HG03066 (cell line): ENCODE results near the gene FLAD1.
A peak's percentile ranks its signal among the peaks of the same experiment; 100 is the strongest.

ENCODE experiments used
- ATAC-seq: cut with Tn5 transposase; IDR thresholded peaks from one replicate; pipeline ENCODE4 v1.9.1; 2021; ENCODE audit warnings: low read depth; ENCODE audit not compliant: unreplicated experiment

Gene FLAD1

DNA sequence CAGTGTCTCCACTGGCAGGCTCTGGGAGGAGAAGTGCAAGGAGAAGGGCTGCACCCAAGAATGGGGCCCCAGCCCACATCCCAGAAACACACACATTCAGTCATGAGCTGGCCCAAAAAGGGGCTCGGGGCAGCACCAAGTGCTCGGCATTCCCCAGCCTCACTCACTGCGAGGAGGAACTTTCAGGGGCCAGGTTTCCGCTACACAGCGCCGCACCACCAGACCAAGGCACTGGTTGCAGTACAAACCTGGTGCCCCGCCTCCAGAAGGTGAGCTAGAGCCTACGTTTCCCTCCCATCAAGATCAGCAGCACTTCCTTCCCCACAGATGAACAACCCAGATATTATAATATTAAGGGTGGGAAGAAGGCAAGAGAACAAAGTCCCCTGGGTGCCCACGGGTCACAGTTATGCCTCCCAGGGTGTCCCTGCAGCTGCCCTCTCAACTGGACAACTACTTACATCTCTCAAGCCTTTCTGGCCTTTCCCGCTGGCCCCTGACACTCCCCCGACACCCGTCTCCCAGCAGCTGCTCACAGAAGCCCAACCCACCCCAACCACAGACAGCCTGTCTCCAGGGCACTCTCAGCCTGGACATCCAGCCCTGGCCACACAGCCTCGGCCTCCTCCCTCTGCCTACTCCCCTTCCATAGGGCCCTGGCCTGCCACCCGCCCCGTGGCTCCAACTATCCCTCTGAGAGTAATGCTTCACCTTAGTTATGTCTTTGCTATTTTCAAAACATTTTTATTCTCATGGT lies 31.1 kb upstream of the FLAD1 start:
- ATAC-seq = no peak

DNA sequence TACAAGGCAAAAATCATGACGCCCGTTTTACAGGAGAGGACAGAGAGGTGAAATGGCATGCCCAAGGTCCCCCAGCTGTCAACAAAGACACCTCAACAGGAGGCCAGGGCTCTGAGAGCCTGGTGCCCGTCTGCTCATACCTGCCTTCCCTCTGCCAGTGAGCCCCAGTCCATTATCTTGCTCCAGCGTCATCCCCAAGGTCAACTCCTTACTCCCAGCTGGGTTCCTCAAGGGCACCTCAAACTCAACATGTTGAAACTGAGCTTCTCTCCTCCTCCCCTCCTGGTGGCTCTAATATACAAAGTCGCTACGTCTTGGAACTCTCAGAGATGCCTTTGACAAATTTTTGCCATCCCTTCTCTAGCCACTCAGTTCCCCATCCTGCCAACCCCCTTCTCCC lies 30.5 kb upstream of the FLAD1 start:
- ATAC-seq = no peak

DNA sequence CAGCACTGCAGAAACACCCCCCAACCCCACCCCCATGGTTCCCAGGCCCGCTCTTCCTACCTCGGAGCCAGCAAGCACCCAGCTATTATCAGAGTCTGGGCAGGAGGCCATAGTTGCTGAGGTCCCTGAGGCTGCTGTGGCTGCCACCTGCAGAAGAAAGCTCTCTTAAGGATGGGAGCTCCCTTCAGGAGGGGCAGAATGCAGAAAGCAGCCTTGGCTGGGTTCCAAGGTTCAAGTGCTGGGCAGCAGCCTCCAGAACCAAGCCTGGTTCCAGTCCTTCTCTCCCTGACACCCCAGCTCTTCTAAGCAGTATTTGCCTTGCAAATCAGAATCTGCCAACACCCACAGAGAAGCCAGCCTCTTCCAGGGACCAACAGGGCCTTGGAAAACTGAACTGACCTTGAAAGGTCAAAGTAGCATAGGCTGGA lies 29.5 kb upstream of the FLAD1 start:
- ATAC-seq = no peak

DNA sequence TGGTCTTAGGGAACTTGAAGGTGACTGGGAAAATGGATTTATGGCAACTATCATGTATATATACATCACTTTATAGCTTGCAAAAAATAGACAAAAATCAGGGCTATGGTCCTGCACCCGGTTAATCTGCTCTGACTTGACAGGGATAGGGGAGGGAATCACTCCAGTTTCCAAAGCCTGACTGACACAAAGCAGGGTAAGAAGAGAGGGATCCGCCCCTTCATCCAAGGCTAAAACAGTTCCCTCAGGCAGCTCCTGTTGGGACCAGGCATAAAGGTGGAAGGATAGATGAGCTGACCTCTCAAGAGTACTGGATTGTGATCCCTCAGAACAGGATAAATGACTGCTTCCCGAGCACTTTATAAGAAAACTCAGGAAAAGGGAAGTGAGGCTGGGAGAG lies 28.6 kb upstream of the FLAD1 start:
- ATAC-seq = no peak

DNA sequence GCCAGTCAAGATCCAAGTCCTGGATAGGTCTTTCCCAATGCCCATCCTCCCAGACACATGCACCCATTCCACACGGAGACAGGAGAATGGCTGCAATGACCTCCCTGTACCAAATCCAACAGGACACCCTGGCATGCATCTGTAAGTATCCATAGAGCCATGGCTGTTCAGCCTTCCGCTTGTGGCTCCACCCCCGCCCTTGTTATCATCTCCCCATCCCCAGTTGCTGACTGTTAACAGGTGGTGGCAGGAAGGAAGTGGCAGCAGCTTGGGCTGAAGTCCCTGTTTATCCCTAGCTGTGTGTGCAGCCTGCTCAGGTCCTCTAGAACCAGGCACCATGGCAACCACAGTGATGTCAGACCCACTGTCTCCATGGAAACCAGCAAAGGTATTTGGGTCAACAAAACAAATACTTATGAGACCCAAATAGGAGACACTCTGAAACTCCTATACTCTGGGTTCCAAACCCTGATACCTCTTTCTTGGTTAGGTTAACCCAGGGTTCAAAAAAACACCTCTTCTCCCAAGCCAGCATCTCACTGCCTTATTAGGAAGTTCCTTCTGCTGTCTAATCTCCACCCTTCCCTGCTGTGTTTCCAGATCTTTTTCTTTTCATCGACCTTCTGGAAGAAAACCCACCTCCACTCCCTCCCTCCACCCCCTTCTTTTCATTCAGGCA lies 28.0 kb upstream of the FLAD1 start:
- peak; percentile 42 for ATAC-seq

DNA sequence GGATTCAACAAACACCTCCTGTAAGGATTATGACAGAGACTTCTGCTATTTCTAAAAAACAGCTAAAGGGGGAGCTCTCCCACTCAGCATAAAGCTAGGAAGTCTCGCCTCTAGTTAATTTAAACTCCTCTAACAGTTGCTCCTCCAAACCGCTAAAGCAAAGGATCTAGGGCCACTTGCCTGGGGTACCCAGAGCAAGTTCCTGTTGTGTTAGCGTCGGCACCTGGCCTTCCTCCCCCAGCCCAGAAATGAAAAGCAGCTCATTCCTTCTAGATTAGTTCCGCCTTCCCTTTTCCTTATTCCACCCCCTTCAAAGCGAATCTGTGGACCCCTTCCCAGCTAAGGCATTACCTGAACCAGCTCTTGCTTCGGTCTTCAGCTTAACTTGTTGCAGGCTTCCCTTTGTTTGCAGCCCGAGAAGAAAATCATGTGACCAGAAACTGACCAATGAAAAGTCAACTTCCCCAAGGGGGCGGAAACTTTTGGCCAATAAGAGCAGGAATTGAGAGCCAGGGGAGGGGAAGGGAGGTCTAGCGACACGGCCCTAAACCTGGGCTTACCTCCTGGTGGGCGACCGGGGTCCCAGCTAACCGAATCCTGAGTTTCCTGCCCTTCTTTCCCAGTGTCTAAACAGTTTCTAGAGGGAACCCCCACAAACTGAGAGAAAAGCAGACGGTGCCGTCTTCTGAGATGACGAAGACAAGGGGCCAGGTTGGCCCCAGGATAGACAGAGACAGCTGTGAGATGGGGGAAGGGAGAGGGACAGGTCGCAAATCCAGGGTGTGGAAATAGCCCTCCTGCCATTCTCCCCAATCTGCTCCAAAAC lies 27.2 kb upstream of the FLAD1 start, which contains the start of gene PBXIP1:
Gene PBXIP1, minus strand, starts transcription at position 382 of the 826 bp plus-strand sequence. CDS start 2,378 bp downstream, outside the sequence.
- peak; percentile 71 for ATAC-seq

DNA sequence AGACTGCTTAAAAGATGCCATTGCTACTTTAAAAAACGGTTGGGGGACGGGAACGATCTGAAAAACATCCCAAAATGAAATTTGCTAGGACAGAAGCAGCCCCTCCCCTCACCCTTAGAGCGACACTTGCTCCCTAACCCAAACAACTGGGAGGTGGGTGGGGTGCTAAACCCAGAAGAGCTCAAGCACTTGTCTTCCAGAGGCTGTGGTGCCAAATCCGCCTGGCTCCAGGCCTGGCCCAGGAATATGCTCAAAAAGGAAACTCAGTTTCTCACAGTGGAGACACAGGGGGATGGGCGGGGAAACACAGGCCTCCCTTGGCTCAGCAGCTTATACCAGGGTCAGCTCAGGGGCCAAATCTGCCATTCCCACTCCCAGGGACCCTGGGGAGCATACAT lies 26.6 kb upstream of the FLAD1 start:
- no peak for ATAC-seq

DNA sequence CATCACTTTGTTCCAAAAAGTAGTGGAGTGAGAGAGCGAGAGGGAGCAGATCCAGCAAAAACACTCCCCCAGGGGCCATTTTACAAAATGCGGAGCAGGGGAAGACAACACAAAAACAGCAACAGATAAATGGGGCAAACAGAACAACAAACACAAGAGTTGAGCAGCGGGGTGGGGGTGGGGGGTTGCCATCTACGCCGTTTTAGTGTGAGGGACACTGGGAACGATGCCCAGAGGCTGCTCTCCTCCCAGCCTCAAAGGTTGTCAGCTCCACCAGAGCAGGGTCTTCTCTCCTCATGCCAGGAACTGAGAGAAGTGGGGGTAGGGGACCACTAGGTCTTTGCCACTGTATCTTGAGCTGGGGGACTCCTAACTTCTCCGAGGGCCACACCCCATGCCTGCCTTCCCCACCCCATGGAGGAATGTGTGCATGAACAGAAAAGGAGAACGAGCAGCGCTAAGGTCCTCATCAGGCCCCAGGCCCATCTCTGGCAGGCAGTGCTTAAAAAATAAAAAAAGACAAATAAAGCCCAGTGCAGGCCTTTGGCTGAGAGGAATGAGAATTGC lies 26.0 kb upstream of the FLAD1 start:
- no peak for ATAC-seq

DNA sequence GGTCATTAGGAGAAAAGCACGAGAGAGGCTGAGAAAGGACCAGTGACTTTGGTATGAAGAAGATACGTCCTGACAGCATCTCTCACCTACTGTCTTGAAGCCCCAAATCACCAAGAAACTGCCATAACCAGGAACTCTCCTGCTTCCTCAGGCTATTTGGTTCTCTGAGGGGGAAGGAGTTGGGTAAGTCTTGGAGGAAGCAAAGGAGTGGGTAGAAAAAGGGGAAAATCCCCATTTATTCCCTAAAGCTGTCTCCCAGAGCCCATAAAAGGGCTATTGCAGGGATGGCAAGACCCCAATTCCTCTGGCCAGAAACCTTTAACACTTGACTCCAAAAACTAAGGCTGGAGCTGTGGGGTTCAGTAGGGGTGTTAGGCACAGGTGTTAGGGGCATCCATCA lies 25.1 kb upstream of the FLAD1 start:
- no peak for ATAC-seq

DNA sequence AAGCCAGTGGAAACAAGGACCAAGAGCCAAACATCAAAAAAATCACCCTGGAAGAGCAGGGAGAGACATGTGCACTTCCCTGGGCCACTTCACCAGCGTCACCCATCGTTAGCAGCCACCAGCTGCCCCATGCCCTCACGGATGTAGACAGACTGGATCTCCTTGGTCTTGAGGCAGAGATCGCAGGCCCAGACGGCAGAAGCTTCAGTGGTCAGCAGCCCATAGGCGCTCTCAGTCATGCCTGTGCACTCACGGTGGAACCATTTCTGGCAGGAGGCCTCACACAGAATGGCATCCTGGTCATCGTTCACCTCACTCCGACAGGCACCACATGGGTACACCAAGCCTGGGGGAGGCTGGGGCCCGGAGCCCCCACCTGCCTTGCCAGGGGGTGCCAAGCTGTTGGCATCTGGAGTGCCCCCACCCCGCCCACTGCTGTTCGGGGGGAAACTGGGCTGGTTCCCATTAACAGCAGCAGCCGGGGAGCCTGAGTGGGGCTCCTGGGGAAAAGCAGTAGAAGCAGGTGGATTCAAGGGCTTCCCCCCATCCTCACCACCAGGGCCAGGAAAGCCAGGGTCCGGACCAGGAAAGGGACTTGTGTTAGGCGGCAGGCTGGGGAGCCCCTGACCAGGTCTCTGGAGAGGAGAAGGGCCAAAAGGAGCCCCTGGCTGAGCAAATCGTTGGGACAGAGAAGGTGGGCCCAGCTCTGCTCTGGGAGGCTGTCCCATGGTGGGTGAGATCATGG lies 24.3 kb upstream of the FLAD1 start:
- no peak for ATAC-seq

DNA sequence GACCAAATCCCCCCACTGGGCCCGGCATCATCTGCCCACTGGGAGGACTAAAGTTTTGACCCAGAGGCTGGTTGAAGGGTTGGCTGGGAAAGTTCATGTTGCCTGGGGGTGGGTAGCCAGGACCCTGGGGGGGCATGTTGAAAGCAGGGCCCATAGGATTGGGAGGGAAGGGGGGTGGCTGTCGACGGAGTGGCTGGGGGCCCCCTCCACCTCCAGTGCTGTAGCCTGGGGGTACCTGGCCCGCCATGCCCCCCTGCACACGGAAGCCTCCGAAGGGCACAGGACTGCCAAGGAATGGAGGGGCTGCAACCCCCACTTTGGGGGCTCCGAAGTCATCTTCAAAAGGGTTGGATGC lies 23.7 kb upstream of the FLAD1 start:
- ATAC-seq = no peak

DNA sequence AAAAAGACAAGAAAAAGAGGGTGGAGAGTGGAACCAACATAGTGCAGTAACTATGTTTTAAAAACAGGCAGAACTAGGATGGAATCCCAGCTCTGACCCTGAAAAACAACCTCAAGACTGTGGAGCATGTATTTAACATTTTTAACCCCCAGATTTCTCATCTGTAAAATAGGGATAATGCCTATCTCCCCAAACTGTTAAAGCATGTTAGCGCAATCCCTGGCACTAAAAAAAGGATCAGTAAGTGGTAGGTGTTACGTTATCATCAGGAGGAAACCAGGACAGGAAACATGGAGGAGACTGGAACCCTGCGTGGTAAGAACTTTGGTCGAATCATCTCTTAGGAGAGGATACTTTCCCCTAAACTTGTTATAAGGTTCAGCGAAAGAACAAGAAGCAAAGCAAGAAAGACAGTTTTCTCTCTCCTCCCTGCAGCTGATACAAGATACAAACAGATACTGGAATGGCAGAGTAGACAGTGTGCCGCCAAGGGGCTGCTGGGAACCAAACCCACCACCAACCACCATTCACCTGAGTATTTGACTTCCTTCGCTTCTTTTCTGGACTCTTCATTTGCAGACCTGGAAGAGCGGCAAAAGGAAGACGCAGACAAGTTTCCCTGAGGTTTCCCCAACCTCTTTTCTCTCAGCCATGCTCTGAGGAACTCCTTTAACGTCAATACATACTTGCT lies 22.6 kb upstream of the FLAD1 start:
- ATAC-seq = no peak

DNA sequence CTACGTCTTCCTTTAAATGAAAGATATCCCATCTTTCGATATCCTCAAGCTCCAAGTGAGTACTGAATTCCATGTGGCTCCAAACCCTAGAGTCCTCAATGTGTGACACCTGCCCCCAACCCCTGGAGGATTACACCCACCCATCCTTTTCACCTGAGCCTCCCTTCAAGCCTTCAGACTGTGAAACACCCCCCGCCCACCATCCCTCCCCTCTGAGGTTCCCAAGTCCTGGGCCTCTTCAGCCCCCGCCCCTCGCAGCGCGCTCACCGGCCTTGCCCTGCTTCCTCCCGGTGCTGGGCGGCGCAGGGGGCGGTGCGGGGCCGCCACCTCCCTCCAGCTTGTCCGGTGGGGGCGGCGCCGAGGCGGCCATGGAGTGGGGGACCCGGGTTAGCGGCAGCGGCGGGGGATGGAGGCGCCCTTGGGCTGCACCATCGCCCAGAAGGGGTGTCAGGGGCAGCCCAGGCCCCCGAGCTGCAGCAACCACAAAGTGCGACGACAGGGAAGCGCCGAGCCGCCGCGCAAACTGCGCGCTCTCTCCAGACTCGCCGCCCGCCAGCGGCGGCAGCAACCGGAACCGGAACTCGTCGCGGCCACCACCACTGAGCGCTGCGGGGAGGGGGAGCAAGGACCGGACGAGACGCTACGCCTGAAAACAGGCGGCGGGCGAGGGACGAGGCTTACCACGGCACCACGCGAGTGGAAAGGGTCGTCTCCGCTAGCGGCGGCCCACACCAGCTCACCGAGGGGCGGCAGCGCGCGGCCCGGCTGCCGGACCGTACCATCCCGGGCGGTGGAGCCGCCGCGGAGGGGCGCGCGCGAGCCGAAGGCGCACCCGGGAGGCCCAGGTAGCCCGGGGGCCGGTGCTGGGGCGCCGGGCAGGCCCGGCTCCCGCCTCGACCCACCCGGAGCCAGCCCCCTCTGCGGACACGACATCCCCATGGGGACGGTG lies 21.7 kb upstream of the FLAD1 start, which contains the start of gene PYGO2:
Gene PYGO2, minus strand, starts transcription at position 576 of the 949 bp plus-strand sequence. Its CDS starts 206 bp downstream, at position 370.
- ATAC-seq = peak; percentile 69

DNA sequence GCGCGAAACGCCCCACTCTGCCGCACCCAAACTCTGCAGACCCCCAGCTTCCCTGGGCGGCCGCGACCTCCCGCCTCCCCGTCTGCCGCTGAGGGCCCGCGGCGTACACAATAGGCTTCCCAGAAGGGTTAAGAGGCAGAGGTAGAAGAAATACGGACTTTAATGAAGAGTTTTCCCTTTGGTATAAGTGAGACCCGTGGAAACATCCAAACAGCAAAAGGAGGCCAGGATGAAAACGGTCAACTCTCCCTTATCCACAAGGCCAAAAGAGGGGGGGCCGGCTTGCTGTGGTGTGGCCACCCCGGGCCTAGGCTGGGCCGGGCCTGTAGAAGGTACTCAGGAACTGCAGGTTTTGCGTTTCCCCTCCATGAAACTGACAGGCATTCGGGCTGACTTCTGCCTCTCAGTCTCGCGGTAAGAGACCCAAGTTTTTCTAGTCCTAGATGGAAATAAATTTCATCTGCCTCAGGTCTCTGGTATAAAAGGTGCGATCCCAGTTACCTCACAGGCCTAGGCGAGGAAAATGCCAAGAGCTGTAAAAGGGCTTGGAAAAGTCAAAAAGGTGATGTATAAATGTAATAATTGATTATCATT lies 20.9 kb upstream of the FLAD1 start:
- ATAC-seq = peak; percentile 18

DNA sequence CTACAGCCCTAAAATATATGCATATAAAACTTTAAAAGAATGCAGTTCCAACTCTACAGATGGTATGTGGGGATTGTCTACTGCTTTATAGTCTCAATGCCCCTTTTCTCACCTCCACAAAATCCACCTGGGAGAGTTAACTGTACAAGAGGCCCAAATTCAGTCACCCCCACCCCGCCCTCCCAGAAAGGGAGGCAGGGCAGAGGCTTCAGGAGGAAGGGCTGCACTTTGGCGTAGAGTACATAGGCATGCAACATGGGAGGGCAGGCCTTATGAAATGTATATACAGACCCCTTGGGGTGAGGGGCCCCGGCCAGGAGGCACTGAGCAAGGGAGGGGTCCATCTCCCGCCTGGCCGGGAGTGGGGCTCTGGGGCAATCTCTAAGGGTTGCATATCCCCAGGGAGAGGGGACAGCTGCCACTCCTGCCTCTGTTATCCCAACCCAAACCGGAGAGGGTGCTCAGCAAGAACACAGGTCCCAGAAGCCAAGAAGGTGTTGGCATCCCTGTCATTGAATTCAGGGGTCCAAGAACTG lies 20.3 kb upstream of the FLAD1 start:
- ATAC-seq = no peak

DNA sequence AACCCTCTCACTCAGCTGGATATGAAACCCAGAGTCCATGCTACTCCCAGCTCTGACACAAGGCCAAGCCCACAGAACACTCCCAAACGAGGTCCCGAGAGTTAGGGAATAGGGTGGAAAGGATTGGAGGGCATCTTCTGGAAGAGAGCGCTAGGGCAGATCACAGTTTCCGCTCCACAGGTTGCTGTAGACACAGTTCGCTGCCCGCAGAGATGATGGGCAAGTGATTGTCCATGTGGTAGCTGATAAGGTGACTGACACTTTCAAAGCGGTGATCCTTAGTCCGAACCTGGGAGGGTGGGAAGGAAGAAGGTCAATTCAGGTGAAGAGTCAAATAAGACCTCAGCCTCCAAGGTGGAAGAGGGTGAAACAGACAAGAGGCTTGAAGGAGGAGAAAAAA lies 19.5 kb upstream of the FLAD1 start:
- ATAC-seq = no peak

DNA sequence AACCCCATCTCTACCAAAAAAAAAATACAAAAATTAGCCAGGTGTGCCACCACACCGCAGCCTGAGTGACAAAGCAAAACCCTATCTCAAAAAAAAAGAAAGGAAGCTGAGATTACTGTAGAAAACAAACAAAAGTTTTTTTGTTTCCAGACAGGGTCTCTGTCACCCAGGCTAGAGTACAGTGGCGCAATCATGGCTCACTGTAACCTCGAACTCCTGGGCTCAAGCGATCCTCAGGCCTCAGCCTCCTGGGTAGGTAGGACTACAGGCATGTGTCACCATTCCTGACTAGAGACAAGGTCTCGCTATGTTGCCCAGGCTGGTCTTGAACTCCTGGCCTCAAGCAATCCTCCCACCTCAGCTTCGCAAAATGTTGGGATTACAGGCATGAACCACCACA lies 18.8 kb upstream of the FLAD1 start:
- ATAC-seq = no peak

DNA sequence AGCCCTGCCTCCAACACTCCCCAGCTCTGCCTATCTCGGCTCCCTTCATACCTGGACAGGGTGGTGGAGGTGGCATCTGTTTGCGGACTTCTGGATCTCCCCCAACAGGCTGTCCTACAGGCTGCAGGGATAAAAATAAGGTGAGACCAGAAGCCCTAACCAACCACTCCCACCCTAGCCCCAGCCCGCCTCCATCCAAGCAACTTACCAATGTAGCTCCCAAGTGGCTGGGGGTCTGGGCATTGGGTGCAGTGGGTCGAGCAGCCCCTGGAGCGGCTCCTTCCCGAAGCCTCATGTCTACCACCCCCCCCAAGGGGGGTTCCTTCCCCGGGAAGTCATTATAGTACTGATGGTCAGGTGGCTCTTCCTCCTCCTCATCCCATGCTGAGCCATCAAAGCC lies 17.0 kb upstream of the FLAD1 start:
- ATAC-seq = no peak
